SIG-M5 (cell line): ENCODE measurements around the gene RWDD3.

Source experiments
- DNase-seq: peaks from one replicate; lab custom pipeline; 2025; lab: John Stamatoyannopoulos, UW

The RWDD3 gene

GRCh38 chr1:95282518-95282895 is 48.5 kb downstream of the RWDD3 start:
- no peak for DNase-seq

DNA sequence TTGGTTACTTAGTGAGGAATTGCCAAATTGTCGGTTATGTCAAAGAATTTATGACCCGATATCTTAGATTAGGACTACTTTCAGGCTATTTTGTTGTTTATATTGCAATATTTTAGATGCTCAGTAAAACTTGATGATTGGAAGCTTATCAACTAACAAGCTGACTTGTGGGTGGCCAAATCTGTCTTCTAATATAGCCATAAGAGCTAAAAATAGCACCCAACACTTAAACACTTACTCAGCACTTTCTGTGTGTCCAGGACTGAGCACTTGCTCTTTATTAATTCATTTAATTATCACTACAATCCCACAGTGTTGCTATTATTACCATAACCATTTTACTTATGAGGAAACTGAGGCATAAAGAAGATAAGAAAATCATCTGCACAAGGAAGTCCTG is 50.4 kb downstream of the RWDD3 start:
- no peak for DNase-seq

- no peak for DNase-seq
These were observed 52.5 kb downstream of the RWDD3 start for GRCh38 chr1:95286479-95286878.

DNA sequence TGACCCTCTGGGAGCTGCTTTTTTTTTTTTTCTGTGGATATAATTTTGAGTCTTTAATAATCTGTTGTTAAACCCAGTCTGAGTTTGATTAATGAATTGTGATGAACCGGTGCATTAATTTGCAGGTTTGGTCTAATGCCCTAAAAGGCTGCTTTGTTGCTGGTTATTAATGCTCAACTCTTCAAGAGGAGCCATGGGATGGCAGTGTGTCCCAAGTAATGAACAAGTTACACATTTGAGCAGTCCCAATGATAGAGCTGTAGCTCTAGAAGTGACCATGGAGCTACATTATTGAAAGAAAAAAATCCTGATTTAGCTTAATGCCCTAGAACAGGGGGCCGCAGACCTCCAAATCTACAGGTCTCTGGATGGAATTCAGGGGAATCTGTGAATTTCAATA is 53.1 kb downstream of the RWDD3 start:
- DNase-seq = no peak

- no peak for DNase-seq
These were observed 53.8 kb downstream of the RWDD3 start for GRCh38 chr1:95287825-95288224.
